Cerebellar nuclear complex (tissue), 1 donor: ENCODE results near the gene RAD51B.
"Not testable (repeated sequence)": the region's sequence is repeated elsewhere in the genome, so short reads cannot be mapped to it uniquely, and the experiment has no call there.

Experiments
- DNase-seq, 2 experiments: peaks; one replicate each; lab custom pipeline; 2025; lab: John Stamatoyannopoulos, UW

RAD51B gene

DNA sequence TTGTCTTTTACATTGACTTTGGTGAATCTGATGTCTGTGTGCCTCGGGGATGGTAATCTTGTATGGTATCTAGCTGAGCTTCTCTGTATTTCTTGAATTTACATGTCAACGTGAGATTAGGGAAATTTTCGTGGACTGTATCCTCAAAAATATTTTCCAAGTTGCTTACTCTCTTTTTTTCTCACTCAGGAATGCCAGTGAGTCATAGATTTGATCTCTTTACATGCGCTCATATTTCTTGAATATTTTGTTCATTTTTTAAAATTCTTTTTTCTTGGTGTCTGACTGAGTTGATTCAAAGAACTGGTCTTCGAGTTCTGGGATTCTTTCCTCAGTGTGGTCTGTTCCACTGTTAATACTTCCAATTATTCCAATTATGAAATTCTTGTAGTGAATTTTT, 207.7 kb downstream of the RAD51B start:
- DNase-seq, result no peak

DNA sequence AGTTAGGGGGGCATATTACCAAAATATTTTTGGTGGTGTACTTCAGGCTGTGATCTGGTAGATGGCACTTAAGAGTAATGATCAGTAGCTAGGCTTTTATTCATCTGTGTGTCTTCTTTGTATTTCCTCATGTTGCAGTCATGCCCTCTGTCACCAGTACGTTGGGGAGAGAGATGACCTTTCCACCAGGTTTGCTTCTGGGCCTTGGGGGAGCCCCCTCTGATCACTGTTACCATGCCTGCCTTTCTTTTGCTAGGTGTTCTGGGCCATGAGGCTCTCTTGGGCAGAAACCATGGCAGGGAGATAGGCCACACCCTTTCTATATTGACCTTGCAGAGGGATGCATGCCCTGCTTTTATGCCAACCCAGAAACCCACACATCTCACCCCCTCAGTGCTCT, 208.5 kb downstream of the RAD51B start:
- DNase-seq, result no peak

DNA sequence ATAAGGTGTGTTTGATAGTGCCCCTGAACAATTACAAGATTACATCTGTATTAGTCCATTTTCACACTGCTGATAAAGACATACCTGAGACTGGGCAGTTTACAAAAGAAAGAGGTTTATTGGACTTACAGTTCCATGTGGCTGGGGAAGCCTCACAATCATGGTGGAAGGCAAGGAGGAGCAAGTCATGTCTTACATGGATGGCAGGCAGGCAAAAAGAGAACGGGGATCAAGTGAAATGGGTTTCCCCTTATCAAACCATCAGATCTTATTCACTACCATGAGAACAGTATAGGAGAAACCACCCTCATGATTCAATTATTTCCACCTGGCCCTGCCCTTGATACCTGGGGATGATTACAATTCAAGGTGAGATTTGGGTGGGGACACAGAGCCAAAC, 211.4 kb downstream of the RAD51B start:
- not testable (repeated sequence) for DNase-seq

DNA sequence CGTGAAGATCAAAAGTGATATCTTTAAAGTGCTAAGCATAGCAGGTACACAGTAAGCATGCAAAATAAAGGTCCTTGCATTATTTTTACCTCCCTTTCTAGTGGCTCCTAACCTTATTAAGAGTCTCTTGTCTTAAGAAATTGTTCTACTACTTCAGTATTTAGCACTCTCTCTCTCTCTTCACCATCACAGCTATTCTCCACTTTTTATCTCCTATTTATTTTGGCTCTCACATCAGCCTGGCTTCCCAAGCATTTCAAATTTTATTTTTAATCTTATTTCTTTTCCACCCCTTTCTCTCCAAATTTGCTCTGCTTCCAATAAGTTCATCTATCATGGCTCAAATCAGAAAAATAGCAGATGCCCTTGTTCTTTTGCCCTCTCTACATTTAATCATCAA, 212.6 kb downstream of the RAD51B start:
- DNase-seq, result no peak

DNA sequence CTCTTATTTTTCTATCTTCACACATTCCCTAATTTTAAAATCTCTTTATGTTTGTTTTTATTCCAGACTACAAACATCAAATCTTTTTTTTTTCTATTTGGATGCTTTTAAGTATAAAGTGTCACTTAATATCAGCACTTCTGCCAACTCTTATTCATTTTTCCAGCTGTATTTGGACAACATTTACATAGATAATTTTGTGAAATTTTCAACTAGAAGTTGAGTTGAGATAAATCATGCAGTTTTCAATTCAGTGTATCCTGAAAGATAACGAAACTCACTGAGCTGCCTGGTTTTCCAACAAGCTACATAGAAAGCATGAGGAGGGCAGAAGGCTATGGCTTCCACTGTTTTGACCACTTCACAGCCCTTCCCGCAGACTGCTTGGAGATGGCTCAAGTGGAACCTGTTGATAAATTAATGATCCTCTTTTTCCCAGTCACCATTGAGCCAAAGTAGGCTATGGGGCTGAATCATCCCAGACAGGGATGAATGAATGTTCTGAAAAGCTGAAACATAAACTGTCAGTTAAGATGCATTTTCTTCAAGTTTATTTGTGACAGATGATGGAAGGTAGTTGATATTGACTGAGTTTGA, 213.9 kb downstream of the RAD51B start:
- DNase-seq, result no peak

DNA sequence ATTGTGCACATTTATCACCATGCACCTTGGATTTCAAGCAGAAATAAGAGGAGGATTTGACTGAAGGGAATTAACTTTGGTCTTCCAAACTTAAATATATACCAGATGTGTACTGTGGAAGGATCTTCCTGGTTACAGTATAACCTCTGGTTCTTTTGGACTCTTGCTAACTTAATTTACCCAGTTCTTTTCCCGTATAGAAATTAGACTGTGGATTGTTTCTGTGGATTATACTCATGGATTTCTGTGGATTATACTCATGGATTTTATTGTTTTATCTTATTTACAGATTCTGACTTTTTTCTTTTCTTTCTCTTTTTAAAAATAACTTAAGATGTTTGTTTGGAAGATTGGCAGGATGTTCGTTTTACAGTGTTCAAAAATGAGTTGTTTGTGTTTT, 215.3 kb downstream of the RAD51B start:
- DNase-seq, result no peak

GRCh38 chr14:68036202-68036601, 216.6 kb downstream of the RAD51B start:
- no peak for DNase-seq

GRCh38 chr14:68039593-68039992, 220.0 kb downstream of the RAD51B start:
- no peak for DNase-seq

DNA sequence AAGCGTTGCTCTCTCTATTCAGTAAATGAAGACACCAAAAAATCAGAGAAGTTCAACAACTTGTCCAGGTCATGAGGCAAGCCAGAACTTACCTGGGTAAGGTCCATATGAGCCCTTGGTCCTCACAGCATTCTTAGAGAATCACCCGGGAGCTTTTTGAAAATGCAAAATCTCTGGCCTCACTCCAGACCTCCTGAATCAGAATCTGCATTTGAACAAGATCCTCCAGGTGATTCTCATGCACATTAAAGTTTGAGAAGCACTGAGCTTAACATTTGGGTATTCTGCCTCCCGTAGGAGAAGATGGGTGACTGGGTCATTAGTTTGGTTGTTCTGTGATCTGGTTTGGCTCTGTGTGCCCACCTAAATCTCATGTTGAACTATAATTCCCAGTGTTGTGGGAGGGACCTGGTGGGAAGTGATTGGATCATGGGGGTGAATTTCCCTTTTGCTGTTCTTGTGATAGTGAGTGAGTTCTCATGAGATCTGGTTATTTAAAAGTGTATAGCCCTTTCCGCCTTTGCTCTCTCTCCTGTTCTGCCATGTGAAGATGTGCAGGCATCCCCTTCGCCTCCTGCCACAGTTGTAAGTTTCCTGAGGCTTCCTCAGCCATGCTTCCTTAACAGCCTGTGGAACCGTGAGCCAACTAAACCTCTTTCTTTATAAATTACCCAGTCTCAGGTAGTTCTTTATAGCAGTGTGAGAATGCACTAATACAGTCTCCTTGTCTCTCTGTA, 221.2 kb downstream of the RAD51B start:
- no peak for DNase-seq

DNA sequence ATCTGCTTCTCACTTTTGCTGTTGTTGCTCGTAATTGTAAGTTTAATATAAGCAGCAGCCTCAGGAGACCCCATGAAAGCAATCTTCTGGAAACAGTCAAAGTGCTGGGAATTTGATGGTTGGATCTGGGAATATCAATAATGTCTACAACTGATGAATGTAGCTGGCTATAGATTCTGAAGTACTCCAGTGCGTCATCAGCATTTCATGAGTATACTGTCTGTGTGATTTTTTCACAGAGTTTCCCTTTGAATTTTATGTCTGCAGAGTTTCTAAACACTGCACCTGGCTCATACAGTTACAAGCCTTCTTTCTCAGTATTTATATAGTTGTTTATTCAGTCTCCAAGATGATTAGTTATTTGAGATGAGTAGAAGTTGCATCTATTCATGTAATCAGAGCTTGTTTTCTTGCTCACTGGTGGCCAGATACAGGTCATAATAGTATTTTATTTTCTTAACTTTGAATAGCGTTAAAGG, 222.3 kb downstream of the RAD51B start:
- DNase-seq, result no peak

GRCh38 chr14:68042586-68043210, 223.1 kb downstream of the RAD51B start:
- DNase-seq, result no peak

DNA sequence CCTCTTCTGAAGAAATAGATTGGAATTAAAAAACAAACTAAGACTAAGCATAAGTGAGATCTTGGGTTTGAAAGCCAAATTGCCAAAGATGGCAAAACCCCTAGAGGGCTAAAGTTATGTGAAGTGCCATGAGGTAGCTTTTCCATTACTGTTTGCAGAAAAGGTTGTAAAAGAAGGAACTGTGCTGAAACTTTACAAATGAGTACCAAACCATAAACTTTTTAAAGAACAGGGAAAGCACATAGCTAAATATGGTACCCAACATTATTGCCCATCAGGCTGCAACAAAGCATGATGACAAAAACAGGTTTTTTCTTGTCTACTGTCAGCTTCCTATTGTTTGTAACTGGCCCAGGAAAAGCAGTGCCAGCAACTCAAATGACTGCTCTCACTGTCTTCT, 224.2 kb downstream of the RAD51B start:
- DNase-seq, result no peak

GRCh38 chr14:68047906-68048305, 228.3 kb downstream of the RAD51B start:
- DNase-seq, result no peak

DNA sequence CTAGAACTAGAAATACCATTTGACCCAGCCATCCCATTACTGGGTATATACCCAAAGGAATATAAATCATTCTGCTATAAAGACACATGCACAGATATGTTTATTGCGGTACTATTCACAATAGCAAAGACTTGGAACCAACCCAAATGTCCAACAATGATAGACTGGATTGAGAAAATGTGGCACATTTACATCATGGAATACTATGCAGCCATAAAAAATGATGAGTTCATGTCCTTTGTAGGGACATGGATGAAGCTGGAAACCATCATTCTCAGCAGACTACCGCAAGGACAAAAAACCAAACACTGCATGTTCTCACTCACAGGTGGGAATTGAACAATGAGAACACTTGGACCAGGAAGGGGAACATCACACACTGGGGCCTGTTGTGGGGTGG, 229.2 kb downstream of the RAD51B start:
- DNase-seq, result not testable (repeated sequence)

DNA sequence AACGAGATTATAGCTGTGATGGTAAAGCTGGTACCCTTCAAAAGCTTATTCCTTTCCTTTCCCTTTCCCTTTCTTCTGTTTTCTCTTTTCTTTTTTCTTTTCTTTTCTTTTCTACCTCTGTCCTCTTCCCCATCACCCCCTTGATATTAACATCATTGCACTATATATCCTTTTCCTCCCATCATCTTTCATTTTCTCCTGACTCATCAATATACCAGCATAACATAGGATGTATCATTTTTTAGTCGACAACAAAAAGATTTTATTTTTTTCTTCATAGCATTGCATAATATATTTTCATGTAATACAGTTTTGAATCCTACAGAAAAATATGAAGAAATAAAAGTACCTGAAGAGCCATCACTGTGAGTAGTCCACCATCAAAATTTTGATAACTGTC, 230.6 kb downstream of the RAD51B start:
- DNase-seq, result no peak

GRCh38 chr14:68051146-68051545, 231.6 kb downstream of the RAD51B start:
- no peak for DNase-seq

GRCh38 chr14:68060198-68060597, 240.6 kb downstream of the RAD51B start:
- DNase-seq, result no peak

GRCh38 chr14:68062651-68063050, 243.1 kb downstream of the RAD51B start:
- no peak for DNase-seq

- DNase-seq, result no peak
These were observed 245.7 kb downstream of the RAD51B start for GRCh38 chr14:68065322-68065721.

DNA sequence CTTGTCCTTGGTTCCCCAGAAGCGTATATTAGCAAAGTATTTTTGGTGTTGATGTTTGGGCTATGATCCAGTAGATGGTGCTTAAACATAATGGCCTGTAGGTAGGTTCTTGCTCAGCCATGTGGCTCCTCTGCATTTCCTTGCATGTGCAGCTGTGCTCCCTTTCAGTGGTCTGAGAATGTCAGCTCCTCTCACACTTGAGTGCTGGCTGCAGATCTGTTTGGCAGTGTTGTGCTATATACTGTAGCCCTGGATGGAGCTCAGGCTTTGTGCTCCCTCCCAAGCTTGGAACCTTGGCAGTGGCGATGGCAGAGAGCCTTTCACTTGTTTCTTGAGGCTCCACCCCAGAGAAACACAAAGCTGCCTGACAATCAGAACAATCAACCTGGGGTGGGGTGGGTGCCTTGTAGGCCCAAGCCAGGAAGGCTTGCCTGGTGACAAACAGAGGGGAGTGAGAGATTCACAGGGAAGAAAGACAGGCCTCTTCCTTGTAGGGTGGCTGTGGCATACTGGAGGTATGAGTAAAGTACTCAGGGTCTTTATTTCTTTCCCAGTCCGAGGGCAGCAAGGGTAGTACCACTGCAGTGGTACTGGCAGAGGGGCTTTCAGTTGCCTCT, 255.3 kb downstream of the RAD51B start:
- DNase-seq, result no peak

- DNase-seq, result no peak
These were observed 255.9 kb downstream of the RAD51B start for GRCh38 chr14:68075382-68076029.

GRCh38 chr14:68076451-68076850, 256.9 kb downstream of the RAD51B start:
- DNase-seq, result no peak
